GM20431 (cell line): ENCODE measurements around the gene PKMYT1.
"Not testable (repeated sequence)": the region's sequence is repeated elsewhere in the genome, so short reads cannot be mapped to it uniquely, and the experiment has no call there.

Experiments used
- in situ Hi-C: fragments of 300-500 bp; cut with MseI, MboI; formaldehyde crosslinking; loops from one replicate; pipeline ENCODE4 v1.15.0; 2020; ENCODE audit warnings: low sequenced_read_pairs; ENCODE audit not compliant: unreplicated experiment

Gene PKMYT1

DNA sequence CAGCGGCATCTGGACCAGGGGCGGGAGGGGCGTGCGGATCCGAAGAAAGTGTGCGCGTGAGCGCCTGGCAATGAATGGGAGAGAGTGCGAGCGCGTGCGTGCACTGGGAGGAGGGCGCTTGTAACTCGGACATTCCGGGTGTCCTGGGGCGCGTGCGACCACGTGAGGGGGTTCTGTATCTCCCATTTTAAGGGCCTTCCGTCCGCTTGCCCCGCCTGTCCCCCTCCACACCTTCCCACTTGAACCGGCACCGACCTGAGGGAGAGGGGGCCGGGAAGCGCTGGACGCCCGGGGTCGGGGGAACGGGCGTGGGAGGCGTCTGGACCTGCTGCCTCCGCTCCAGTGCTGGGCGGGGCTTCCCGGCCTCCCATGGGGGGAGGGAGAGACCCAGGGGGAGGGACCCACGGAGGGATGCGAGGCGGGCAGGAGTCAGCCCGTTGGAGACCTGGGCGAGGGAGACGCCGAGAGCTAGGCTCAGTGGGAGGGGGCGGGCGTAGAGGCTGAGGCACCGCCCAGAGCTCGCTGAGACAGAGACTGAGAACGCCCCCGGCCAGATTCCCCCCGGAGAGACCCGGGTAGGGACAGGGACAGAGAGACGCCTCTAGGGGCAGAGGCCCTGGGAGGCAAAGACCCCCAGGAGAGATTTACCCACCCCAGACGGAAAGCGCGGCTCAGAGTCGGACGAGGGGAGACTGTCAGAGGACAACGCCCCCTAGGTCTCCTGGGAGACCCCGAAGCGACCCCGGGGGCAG, 16.3 kb downstream of the PKMYT1 start, which contains the start of gene KREMEN2:
KREMEN2 (plus strand) TSS at position 553 of the 752 bp plus-strand sequence. CDS start 246 bp downstream, outside the sequence.
- in situ Hi-C loops = no loop called here

DNA sequence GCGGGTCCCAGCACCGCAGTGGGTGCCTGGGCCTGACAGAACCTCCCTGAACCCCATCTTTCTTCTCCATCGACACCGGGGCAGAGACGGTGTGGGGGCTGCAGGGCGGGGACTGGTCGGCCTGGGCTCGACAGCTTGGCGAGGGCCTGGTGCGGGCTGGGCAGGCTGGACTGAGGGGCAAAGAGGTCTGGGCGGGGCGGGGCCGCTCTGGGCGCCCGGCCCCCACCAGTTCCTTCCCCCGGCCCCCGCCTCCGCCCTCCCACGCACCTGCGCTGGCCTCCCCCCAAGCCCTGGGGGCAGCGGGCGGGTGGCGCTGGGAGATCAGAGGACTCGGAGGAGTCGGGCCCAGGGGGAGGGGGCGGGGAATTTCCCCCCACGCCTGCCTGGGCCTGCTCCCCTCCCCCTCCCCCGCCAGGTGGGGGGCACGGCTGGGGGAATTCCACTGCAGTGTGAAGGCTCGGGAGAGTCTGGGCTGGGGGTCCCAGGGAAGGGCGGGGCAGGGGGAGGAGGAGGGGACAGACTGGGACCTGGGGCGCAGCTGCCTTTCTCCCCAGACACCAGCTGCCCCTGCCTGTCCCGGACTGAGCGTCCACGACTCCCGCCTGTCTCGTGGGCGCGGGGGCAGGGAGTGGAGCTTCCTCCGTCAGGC, 17.0 kb downstream of the PKMYT1 start:
- in situ Hi-C loops = no loop called here

DNA sequence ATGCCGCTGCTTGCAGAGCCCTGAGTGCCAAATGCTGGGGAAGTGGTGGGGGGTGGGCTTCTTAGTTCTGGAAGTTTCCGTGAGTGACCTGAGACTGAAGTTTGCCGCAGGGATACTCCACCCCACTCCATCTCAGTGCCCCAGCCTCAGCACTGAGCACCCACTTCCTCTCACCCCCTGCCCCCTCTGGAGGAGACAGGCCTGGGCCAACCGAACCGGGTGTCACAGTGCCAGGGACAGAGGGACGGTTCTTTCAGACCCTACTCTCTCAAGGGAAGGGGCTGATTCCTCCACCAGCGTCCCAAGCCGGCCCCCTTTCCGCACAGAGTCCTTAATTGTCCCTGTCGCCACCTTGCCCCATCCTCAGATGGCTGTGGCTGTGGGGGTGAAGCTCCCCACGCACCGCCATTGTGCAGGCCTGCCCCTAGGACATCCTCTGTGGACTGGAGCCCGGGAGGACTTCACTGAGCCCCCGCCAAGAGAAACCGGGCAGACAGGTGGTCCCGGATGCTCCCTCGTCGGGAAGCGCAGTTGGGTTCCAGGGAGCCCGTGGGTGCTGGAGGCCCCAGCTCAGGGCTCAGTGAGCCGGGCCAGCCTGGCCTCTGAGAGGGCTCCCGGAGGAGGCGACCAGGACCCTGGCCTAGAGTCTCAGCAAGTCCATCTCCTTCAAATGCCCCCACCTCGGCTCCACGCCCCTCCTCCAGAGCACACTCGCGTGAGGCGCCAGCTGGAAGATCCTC, 17.7 kb downstream of the PKMYT1 start:
- in situ Hi-C loops = no loop called here

DNA sequence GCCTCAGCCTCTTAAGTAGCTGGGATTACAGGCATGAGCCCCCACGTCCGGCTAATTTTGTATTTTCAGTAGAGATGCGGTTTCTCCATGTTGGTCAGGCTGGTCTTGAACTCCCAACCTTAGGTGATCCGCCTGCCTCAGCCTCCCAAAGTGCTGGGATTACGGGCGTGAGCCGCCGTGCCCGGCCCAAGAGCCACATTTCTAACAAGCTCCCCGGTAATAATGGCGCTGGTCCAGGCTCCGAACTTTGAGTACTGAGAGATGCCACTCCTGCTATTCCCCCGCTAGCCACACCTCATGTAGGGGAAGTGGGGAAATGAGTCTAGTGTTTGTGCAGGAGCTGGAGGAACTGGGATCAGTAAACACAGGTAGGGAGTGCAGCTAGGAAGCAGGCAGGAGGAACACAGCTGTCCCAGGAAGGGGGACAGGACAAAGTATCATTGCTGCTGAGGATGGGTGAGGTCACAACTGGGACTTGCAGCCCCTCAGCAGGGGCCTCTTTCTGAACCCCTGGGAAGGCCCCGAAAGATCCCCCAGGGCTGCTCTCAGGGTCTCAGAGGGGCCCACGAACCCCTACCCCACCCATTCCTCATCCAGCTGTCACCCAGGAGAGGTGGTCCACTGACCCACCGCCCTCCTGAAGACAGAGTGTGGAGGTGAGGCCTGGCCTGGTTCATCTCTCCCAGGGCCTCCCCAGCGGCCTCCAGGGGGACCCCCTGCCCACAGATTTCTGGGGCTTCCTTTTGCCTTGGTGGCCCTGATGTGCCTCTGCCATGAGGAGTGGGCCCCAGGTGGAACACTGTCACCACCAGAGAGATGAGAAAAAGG, 19.8 kb downstream of the PKMYT1 start:
- in situ Hi-C loops = no loop called here

DNA sequence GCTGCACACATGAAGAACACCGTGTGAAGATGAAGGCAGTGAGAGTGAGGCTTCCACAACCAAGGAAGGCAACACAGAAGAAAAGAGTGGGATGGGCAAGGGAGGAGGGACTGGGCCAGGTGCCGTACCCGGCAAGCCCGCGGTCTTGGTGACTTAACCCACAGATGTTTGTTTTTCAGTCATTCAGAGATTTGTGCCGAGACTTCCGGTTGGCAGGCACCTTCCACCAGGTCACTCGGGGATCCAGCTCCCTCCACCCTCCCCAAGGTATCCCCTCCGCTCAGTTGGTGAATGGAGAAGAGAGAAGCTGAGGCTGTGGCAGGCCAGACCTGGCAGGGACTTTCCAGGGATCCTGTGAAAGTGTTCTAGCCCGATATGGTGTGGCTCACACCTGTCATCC, 21.0 kb downstream of the PKMYT1 start:
- in situ Hi-C loops = no loop called here

DNA sequence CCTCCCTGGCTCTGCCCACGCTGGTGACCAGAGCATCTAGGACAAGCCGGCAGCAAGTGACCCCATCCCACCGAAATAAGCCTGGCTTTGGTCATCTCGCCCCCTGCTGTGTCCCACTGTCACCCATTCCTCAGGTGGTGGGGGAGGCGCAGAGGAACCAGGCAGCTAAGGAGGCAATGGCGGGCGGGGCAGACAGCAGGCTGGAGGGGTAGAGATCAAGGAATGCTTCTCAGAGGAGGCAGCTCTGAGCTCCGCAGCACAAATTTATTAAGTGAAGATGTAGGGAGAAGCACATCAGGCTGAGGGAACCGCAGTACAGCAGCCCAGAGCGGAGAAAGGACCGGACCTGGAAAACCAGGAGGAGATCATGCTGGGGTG, 23.7 kb downstream of the PKMYT1 start:
- in situ Hi-C loops = no loop called here

DNA sequence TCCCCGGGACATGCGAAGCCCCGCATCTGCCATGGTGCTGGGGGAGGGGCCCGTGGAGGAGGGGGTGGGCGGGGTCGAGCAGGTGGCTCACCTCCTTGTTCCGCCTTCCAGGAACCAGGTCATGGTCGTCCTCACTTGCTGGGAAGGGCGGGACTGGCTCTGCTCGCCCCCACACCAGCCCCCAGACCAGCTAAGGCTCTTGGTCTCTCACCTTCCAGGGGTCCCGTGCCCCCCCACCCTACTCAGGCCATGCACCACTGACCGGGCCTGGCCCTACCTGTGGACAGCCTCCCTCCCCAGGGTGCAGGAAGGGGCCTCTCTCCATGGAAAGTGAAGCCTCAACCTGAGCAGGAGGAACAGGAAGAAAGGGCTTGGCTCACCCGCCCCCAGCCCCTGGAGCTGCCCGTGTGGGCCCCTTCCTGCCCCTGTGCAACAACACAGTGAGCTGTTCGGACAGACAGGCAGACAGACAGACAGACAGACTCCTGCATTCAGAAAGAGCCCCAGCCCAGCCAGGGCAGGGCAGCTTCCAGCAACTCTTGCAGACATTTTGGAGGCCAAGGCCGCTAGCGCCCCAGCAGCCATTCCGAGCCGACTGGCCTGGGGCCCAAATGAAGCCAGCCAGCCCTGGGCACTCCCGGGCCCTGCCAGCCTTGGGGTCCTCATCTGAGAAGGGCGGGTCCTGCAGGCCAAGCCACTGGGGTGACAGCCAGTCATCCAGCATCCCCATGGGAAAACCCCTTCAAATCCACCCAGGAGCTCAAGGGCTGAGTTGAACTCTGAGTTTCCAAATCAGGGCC, 24.3 kb downstream of the PKMYT1 start:
- in situ Hi-C loops = no loop called here

DNA sequence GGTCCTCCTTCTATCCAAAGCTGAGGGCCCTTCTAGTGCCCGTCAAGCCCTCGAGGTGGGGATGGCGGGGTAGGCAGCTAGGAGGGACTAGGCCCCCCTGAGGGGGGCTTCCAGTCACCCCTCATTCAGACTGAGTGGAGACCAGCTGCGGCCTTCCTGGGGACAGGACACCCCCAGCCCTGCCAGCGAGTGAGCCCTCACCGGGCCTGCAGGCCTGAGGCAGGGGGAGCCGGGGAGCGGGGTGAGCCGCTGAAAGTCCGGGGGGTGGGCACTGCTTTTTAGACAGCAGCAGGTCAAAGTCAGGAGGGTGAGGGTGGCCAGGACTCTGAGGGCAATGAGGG, 24.8 kb downstream of the PKMYT1 start:
- in situ Hi-C loops = no loop called here

DNA sequence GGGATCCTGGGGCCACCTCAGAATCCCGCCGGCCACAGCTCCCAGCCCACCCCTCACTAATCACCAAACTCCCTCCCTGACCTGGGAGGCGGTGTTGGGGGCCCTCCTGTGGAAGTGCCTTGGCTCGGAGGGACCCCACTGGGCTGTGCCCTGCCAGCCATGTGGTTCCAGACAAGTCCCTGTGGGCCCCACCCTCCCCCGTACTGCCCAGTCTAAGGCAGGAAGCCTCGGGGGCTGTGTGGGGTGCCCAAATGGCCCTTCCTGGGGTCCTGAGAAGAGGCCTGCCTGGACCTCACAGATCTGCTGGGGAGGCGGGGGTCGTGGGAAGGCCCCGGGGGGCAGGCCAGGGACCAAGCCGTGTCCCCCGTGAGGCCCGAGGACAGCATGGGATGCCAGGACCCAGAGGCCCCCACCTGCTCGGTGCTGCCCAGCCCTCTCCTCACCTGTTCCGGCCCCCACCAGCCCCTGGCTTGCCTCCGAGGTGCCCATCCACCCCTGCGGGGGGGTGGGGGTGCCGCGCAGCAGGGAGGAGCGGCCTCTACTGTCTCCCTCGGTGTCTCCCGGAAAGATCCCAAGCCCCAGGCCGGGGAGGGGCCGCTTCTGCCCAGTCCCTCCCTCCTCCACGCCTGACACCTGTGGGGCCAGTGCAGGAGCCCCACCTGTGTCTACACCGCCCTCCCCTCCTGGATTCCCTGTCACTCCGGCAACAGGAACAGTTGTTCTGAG, 25.4 kb downstream of the PKMYT1 start:
- in situ Hi-C loops = no loop called here

DNA sequence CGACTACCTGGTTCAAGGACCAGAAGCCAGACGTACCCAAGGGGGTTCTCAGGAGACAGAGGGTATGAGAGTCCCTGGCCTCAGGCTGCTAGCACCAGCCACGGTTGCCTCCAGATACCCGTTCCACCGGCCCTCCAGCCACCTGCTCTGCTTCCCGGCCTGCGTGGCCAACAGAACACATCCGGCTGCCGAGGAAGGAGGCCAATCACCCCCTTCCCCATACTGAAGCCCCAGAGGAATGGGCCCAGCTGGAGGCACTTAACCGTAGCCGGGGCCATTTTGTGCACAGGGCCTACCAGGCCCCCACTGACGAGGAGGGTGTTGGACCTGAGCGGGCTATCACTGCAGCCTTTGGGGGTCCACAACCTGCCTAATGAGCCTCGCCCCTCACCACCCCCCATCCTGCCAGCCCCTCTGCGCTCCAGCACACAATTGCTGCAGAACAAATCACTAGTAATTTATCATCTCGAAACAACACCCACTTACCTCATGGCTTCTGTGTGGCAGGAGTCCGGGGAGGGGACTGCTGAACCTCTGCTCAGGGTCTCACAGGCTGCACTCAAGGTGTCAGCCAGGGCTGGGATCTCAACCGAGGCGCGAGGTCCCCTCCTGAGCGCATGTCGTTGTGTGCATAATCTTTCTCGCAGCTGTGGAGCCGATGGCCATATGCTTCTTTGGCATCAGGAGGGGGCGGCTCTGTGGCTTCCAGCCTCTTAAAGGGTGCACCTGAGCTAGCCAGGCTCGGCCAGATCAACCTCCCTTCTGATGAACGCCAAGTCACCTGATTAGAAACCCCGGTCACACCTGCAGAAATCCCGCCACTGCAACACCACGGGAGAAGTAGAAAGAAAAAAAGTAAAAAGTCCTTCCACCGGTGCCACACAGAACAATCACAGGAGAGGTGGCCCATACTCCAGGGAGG, 26.3 kb downstream of the PKMYT1 start:
- in situ Hi-C loops = no loop called here

DNA sequence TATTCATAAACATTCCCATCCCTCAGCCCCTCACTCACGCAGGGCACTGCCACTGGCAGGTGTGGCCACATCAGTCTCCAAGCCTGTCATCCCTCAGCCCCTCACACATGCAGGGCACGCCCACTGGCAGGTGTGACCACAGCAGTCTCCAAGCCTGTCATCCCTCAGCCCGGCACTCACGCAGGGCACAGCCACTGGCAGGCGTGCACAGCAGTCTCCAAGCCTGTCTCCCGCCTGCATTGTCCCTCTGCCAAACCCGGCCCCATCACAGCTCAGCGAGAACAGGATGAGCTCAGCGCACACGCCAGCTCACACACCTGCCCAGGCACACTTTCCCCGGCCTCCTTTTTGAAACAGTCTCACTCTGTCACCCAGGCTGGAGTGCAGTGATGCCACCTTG, 27.6 kb downstream of the PKMYT1 start:
- in situ Hi-C loops = no loop called here

DNA sequence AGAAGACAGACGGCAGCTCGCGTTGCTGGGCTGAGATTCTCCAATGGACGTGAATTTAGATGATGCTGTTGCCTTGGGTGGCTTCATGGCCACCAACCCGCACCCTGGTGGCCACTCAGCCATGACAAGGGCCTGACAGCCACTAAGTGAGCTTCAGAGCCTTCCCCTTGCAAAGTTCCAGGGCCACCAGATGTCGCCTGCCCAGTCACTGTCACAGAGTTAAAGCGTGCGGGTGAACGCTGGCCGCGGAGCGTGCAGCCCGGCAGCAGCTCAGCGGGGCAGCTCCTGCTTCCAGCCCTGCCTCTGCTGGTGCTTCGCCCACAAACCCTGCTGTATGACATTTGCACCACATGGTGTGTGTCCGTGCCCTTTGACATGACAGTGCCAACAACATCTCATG, 29.5 kb downstream of the PKMYT1 start:
- in situ Hi-C loops = no loop called here

DNA sequence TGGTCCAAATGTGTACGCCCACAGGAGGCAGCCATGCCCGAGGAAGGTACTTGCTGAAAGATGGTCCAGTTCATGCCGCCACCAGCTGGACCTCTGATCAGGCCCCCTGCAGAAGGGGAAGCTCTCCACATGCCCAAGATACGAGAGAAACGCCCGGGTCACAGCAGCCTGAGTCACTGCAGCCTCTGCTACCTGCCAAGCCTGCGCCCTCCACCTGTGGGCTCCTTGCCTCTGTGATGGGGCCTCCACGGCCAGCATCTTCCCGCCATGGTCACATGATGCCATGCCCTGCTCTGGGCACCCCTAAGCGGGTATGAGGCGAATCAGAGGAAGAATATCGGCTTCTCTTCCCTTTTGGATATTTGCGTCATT, 29.9 kb downstream of the PKMYT1 start:
- in situ Hi-C loops = no loop called here

DNA sequence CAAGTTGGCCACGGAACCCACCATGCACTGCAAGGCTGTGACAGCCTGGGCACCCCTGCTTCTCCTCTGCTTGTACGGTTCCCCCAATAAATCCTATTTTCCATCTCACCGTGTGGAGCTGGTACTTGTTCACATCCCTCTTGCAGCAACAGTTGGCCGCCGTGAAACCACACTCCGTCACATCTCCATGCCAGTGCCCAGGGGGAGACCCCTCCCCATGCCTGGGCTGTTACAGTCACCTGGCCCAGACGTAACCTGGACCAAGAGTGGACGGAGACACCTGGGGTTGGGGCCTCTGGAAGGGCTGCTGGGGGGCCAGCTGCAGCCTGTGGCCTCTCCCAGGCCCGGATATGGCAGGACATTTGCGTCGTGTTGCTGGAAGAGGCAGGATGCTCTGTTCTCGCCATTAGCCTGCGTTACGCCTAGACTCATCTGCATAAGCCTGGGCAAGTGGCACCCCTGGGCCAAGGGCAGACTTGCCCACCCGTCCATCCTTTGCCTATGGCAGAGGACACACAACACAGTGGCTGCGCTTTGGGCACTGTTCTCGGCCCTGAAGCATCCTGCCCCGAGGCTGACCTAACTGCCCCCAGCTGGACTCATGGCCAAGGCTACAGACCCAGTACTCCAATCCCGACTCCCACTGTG, 30.4 kb downstream of the PKMYT1 start:
- in situ Hi-C loops = no loop called here

DNA sequence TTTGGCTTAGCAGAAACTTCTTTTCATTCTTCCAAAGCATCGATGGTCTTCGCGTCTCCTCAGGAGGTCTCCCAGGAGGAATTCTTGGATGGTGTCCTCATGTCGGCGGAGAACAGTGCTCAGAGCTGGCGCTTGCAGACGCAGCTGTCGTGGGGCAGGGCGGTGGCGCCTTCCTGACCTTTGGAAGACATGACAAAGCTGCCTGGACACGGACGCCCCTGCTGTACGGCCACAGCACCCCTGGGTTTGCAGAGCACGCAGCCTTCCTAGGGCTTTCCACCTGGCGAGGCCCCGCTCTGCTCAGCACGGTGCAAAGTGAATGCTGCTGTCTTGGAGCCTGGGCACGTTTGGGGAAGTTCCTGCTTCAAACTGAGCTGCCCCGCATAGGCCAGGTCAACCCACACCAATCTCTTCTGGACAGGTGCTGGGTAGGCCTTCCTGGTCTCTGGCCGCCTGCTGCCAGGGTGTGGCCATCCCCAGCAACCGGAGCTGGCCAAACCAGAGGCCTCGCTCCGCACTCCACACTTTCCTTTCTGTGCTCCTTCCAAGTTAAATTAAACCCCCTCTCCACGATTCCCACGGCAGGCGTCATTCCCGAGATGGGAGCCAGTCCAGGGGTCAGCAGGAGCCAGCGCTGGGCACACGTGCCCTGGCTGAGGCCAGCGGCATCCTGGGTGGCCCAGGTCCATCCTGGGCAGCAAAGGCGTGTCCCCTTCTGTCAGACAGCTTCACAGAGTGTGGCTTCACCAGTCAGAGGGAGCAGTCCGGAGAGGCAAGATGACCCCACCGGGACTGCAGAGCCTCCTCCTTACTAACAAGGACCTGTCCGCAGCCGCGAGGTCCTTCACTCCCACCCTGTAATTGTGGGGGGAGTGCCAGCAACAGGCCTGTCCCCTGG, 31.2 kb downstream of the PKMYT1 start:
- in situ Hi-C loops = no loop called here

DNA sequence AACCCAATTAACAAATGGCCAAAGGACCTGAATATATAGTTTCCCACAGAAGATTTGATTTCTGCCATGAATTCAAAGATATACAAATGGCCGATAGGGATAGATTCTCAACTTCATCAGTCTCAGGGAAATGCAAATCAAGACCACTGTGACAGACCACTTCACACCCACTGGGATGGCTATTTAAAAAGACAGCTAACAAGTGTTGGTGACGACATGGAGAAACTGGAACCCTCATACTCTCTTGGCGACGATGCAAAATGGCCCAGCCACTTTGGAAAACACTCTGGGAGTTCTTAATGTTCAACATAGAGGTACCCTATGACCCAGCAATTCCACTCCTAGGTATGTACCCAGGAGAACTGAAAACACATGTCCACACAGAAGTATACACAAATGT, 33.6 kb downstream of the PKMYT1 start:
- in situ Hi-C loops = no loop called here

DNA sequence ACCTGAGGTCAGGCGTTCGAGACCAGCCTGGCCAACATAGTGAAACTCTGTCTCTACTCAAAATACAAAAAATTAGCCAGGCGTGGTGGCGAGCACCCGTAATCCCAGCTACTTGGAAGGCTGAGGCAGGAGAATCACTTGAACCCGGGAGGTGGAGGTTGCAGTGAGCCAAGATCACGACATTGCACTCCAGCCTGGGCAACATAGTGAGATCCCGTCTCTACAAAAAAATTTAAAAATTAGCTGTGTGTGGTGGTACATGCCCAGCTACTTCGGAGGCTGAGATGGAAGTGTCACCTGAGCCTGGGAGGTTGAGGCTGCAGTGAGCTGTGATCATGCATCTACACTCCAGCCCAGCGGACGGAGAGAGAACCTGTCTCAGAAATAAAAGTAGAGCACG, 36.5 kb downstream of the PKMYT1 start:
- in situ Hi-C loops = not testable (repeated sequence)
